ENCODE results near the gene SGIP1. TPM values are rescaled to one million over a fixed set of nuclear protein-coding genes. Genes with fewer than 3 reads are reported as not detected.

Gene SGIP1
- total RNA-seq, 1 donor from 2014 or later = 31.8 TPM

DNA sequence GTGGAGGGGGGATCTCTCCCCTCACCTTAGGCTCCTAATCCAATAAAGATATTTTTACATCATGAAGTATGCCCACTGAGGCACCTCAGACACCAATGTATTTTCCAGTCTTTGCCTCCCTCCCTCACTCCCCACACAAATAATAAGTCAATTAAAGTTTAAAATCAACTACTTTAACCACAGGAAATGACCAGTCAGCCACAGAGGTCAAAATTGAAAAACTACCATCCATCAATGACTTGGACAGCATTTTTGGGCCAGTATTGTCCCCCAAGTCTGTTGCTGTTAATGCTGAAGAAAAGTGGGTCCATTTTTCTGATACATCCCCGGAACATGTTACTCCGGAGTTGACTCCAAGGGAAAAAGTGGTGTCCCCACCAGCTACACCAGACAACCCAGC, 147.7 kb downstream of the SGIP1 start:
- Mint-ChIP-seq H3K27me3 (ENCODE audit: low read depth) (no peaks in the 10 kb centered on the region), H3K4me1 (ENCODE audit: low read depth) (peaks cover 70% of the 10 kb centered on the region), H3K27ac (ENCODE audit: unreplicated experiment) (no peak overlapping the region), H3K4me3 (ENCODE audit: unreplicated experiment) (no peak overlapping the region), H3K36me3 (ENCODE audit: low read depth) (peaks cover 7% of the 10 kb centered on the region), H3K9me3 (ENCODE audit: low read depth) (no peaks in the 10 kb centered on the region)
- TF ChIP-seq, protein P1, sequence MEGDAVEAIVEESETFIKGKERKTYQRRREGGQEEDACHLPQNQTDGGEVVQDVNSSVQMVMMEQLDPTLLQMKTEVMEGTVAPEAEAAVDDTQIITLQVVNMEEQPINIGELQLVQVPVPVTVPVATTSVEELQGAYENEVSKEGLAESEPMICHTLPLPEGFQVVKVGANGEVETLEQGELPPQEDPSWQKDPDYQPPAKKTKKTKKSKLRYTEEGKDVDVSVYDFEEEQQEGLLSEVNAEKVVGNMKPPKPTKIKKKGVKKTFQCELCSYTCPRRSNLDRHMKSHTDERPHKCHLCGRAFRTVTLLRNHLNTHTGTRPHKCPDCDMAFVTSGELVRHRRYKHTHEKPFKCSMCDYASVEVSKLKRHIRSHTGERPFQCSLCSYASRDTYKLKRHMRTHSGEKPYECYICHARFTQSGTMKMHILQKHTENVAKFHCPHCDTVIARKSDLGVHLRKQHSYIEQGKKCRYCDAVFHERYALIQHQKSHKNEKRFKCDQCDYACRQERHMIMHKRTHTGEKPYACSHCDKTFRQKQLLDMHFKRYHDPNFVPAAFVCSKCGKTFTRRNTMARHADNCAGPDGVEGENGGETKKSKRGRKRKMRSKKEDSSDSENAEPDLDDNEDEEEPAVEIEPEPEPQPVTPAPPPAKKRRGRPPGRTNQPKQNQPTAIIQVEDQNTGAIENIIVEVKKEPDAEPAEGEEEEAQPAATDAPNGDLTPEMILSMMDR (IDR thresholded peaks at IDR 0.05) = no peak
- DNase-seq (ENCODE audit: low spot score) = no peak

DNA sequence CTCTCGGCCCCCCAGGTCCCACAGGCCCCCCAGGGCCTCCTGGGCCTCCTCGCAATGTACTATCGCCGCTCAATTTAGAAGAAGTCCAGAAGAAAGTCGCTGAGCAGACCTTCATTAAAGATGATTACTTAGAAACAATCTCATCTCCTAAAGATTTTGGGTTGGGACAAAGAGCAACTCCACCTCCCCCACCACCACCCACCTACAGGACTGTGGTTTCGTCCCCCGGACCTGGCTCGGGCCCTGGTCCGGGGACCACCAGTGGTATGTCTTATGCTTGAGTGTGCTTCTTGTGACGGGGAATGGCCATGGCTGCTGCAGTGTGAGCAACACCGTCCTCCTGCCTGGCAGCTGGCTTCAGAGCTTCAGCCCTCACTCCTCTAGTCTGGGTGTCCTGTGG, 148.2 kb downstream of the SGIP1 start:
- TF ChIP-seq, protein P1 (IDR thresholded peaks at IDR 0.05) = no peak
- no peak overlapping the region for H3K4me3 Mint-ChIP-seq (ENCODE audit: unreplicated experiment)
- no peak for DNase-seq (ENCODE audit: low spot score)
- peaks cover under 1% of the 10 kb centered on the region for H3K9me3 Mint-ChIP-seq (ENCODE audit: low read depth)
- no peaks in the 10 kb centered on the region for H3K27me3 Mint-ChIP-seq (ENCODE audit: low read depth)
- peaks cover 70% of the 10 kb centered on the region for H3K4me1 Mint-ChIP-seq (ENCODE audit: low read depth)
- H3K27ac Mint-ChIP-seq (ENCODE audit: unreplicated experiment) = peak overlapping the region; percentile 54
- peaks cover 7% of the 10 kb centered on the region for H3K36me3 Mint-ChIP-seq (ENCODE audit: low read depth)

DNA sequence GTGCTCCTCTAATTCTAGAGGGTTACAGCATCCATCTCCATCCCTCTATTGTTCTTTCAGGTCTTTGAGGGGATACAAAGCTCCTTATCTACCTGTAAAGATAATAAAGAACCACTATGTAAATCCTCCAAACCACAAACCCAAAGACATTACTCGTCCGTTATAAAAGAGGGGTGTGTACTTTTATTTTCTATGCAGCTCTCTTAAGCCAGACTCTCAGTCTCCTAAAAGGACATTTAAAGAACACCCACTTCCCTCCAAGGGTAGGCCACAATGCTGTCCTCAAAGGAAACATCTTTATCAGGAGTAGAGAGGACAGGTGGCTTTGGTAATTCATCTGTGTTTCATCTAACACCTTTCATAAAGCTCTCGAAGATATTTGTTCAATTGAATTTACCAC, 150.4 kb downstream of the SGIP1 start:
- no peak overlapping the region for H3K27ac Mint-ChIP-seq (ENCODE audit: unreplicated experiment)
- H3K27me3 Mint-ChIP-seq (ENCODE audit: low read depth) = no peaks in the 10 kb centered on the region
- no peak overlapping the region for H3K4me3 Mint-ChIP-seq (ENCODE audit: unreplicated experiment)
- DNase-seq (ENCODE audit: low spot score) = no peak
- TF ChIP-seq, protein P1 (IDR thresholded peaks at IDR 0.05) = no peak
- H3K4me1 Mint-ChIP-seq (ENCODE audit: low read depth) = peaks cover 60% of the 10 kb centered on the region
- peaks cover 10% of the 10 kb centered on the region for H3K36me3 Mint-ChIP-seq (ENCODE audit: low read depth)
- H3K9me3 Mint-ChIP-seq (ENCODE audit: low read depth) = peaks cover 2% of the 10 kb centered on the region

DNA sequence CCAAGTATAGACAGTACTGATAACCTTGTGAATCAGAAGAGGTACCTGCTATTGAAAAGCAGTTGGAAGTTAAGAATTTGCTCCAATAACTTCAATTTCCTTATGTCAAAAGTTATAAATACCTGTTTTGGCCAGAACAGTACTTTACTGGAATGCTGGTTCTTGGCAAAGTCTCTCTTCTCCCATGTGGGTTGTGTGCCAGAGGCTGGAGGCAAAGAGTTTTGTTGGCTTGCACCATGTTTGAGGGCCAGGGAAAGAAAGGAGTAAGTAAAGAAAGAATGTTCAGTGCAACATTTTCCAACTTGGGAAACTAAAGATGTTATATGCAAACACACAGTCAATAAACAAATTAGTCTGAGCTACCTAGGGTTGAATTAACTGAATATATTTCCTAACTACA, 151.3 kb downstream of the SGIP1 start:
- Mint-ChIP-seq H3K27ac (ENCODE audit: unreplicated experiment) (peak overlapping the region; percentile 75), H3K36me3 (ENCODE audit: low read depth) (peaks cover 14% of the 10 kb centered on the region), H3K4me3 (ENCODE audit: unreplicated experiment) (no peak overlapping the region), H3K27me3 (ENCODE audit: low read depth) (no peaks in the 10 kb centered on the region), H3K9me3 (ENCODE audit: low read depth) (peaks cover 2% of the 10 kb centered on the region), H3K4me1 (ENCODE audit: low read depth) (peaks cover 56% of the 10 kb centered on the region)
- TF ChIP-seq, protein P1 (IDR thresholded peaks at IDR 0.05) = no peak
- no peak for DNase-seq (ENCODE audit: low spot score)

DNA sequence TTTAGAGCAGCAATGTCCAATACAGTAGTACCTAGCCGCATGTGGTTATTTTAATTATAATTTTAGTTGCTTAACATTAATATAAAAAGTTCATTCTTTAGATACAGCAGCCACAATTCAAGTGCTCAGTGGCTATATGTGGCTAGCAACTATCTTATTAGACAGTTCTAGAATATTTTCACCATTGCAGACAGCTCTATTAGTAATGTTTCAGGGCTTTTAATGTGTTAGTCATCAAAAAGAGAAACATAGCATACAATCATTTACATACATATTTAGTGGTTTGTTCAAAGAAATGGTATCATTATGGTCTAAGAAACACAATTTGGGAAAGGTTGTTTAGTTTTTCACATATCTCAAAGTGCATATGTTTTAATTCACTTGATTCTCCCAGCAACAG, 151.7 kb downstream of the SGIP1 start:
- peaks cover 14% of the 10 kb centered on the region for H3K36me3 Mint-ChIP-seq (ENCODE audit: low read depth)
- peaks cover 60% of the 10 kb centered on the region for H3K4me1 Mint-ChIP-seq (ENCODE audit: low read depth)
- H3K9me3 Mint-ChIP-seq (ENCODE audit: low read depth) = peaks cover 2% of the 10 kb centered on the region
- H3K4me3 Mint-ChIP-seq (ENCODE audit: unreplicated experiment) = no peak overlapping the region
- DNase-seq (ENCODE audit: low spot score) = no peak
- no peaks in the 10 kb centered on the region for H3K27me3 Mint-ChIP-seq (ENCODE audit: low read depth)
- TF ChIP-seq, protein P1 (IDR thresholded peaks at IDR 0.05) = no peak
- H3K27ac Mint-ChIP-seq (ENCODE audit: unreplicated experiment) = peak overlapping the region; percentile 75
